Body of pancreas (tissue), 4 donors: ENCODE data around the gene LAMC2. TPM values are rescaled to one million over a fixed set of nuclear protein-coding genes. Genes with fewer than 3 reads are reported as not detected.
A peak's percentile ranks its signal among the peaks of the same experiment; 100 is the strongest.

ENCODE experiments used
- ATAC-seq: fragments of 150-250 bp; one replicate; pipeline ENCODE4 v1.9.1; 2016
- DNase-seq, 4 donors: peaks; one replicate each; pipeline ENCODE4 v3.0.0-alpha.2; 2019
- H3K27ac ChIP-seq, 4 donors: fragments of 200-600 bp; sonication (generic); 1 replicate in 3 of 4; 2 replicates in 1 of 4; pipeline versions ENCODE4 v1.5.1 to v1.6.1; 2016 to 2019; ENCODE audit warnings: mild to moderate bottlenecking in 1 of 4, mixed read lengths in 1 of 4, moderate library complexity in 1 of 4
- H3K27me3 ChIP-seq, 2 donors: fragments of 200-600 bp; sonication (generic); one replicate each; pipeline ENCODE4 v1.6.0; 2016; ENCODE audit warnings: mild to moderate bottlenecking in 1 of 2
- H3K36me3 ChIP-seq, 2 donors: fragments of 200-600 bp; sonication (generic); replicated peaks in 1 of 2; 2 replicates each; pipeline ENCODE4 v1.5.1; 2016; ENCODE audit warnings: low read depth in 2 of 2; ENCODE audit not compliant: insufficient read depth in 1 of 2
- H3K4me1 ChIP-seq: fragments of 200-600 bp; sonication (generic); one replicate; pipeline ENCODE4 v1.6.0; 2016
- H3K4me3 ChIP-seq, 2 donors: fragments of 200-600 bp; sonication (generic); 1 replicate in 1 of 2; 2 replicates in 1 of 2; pipeline ENCODE4 v1.5.1; 2016 to 2019
- H3K9me3 ChIP-seq, 3 donors: fragments of 200-600 bp; sonication (generic); 1 replicate in 2 of 3; 2 replicates in 1 of 3; pipeline ENCODE4 v1.5.1; 2016
- POLR2A ChIP-seq, 3 donors: fragments of 450-650 bp; IDR thresholded peaks; one replicate each; pipeline ENCODE4 v1.6.1; 2016; ENCODE audit warnings: antibody characterized with exemption in 3 of 3, mild to moderate bottlenecking in 2 of 3
- WGBS, 2 donors: methylation state at CpG; one replicate each; pipeline ENCODE4 v1.1.5; 2017; 5-methylcytosine and 5-hydroxymethylcytosine counted together
- intact Hi-C: fragments of 100-400 bp; cut with DNase I; formaldehyde crosslinking; loops from one replicate; pipeline ENCODE4 v1.15.1; 2023
- total RNA-seq, 2 donors: library from RNA; depleted of rRNA; stranded (reverse); fragments of >200 nt; gene quantifications; one replicate each; pipeline ENCODE4 v1.1.0, GENCODE V29; 2016
- TF ChIP-seq, protein P1 (sequence below), 7 experiments: fragments of 450-650 bp in 4 of 7; fragments of 200-600 bp in 3 of 7; sonication (generic) in 3 of 7; IDR thresholded peaks; one replicate each; pipeline ENCODE4 v1.5.1; 2016 to 2019; ENCODE audit warnings: antibody characterized with exemption in 7 of 7

Gene LAMC2
- total RNA-seq, 2 donors from 2014 or later, result 3.6 to 6.7 TPM

DNA sequence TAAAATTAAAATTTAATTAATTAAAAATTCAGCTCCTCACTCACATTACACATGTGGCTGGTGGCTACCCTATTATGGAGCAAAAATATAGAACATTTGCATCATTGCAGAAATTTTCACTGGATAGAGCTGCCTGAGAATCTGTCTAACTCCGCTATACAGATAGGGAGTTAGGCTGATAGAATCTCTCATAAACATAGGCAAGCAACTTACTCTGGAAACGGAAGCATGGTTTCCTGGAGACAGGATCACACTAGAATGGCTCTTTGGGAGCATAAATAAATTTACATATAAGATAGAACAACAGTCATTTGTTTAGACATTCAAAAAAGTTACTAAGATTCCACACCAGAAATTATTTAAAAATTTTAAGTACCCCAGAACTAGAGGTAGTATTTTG is 12.2 kb upstream of the LAMC2 start:
- intact Hi-C loops, result no loop called here

GRCh38 chr1:183175631-183176030 is 10.4 kb upstream of the LAMC2 start:
- intact Hi-C loops, result no loop called here
- Histone ChIP-seq H3K27me3 (no peaks in the 10 kb centered on the region), H3K36me3 (no peaks in the 10 kb centered on the region), H3K4me3 (no peak overlapping the region), H3K4me1 (no peaks in the 10 kb centered on the region), H3K27ac (no peak overlapping the region), H3K9me3 (no peaks in the 10 kb centered on the region)
- no peak for ATAC-seq
- 75 to 81% methylated on average over 1 of the region's 1 CpG for WGBS, 2 donors
- TF ChIP-seq, protein P1, sequence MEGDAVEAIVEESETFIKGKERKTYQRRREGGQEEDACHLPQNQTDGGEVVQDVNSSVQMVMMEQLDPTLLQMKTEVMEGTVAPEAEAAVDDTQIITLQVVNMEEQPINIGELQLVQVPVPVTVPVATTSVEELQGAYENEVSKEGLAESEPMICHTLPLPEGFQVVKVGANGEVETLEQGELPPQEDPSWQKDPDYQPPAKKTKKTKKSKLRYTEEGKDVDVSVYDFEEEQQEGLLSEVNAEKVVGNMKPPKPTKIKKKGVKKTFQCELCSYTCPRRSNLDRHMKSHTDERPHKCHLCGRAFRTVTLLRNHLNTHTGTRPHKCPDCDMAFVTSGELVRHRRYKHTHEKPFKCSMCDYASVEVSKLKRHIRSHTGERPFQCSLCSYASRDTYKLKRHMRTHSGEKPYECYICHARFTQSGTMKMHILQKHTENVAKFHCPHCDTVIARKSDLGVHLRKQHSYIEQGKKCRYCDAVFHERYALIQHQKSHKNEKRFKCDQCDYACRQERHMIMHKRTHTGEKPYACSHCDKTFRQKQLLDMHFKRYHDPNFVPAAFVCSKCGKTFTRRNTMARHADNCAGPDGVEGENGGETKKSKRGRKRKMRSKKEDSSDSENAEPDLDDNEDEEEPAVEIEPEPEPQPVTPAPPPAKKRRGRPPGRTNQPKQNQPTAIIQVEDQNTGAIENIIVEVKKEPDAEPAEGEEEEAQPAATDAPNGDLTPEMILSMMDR (IDR thresholded peaks at IDR 0.05), result no peak
- no peak for TF ChIP-seq POLR2A (IDR thresholded peaks at IDR 0.05)
- DNase-seq, result no peak

More for the DNA sequence above, 12.2 kb upstream of the LAMC2 start:
- H3K9me3 ChIP-seq, result no peaks in the 10 kb centered on the region
- no peak overlapping the region for H3K27ac ChIP-seq
- H3K4me1 ChIP-seq, result no peaks in the 10 kb centered on the region
- ATAC-seq, result no peak
- H3K36me3 ChIP-seq, result no peaks in the 10 kb centered on the region
- 81 to 92% methylated on average over 2 of the region's 2 CpGs for WGBS, 2 donors
- H3K4me3 ChIP-seq, result no peak overlapping the region
- H3K27me3 ChIP-seq, result no peaks in the 10 kb centered on the region
- no peak for DNase-seq
- no peak for TF ChIP-seq POLR2A (IDR thresholded peaks at IDR 0.05)
- TF ChIP-seq, protein P1 (IDR thresholded peaks at IDR 0.05), result no peak

DNA sequence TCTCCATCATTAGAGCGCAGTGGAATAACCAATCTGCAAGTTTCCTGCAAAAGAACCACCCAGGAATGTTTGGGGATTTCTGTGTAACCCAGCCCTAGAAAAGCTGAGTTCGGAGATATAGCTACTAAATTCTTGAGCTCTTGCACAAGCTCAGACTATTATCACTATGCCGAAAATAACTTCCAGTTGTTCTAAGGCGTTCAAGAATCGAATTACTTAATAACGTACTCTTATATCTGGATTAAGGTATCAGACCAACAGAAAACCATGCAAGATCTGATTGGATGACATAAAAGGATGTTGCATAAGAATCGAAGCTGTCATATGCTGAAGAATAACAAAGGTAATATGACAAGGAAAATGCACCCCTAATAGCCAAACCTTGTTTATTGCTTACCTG is 7.5 kb upstream of the LAMC2 start:
- TF ChIP-seq POLR2A (IDR thresholded peaks at IDR 0.05), result no peak
- TF ChIP-seq, protein P1 (IDR thresholded peaks at IDR 0.05), result no peak
- Histone ChIP-seq H3K27me3 (no peaks in the 10 kb centered on the region), H3K36me3 (no peaks in the 10 kb centered on the region), H3K9me3 (no peaks in the 10 kb centered on the region), H3K27ac (no peak overlapping the region), H3K4me3 (no peak overlapping the region), H3K4me1 (no peaks in the 10 kb centered on the region)
- intact Hi-C loops, result no loop called here
- ATAC-seq (no peak), DNase-seq (no peak)
- 72 to 86% methylated on average over 7 of the region's 7 CpGs for WGBS, 2 donors

DNA sequence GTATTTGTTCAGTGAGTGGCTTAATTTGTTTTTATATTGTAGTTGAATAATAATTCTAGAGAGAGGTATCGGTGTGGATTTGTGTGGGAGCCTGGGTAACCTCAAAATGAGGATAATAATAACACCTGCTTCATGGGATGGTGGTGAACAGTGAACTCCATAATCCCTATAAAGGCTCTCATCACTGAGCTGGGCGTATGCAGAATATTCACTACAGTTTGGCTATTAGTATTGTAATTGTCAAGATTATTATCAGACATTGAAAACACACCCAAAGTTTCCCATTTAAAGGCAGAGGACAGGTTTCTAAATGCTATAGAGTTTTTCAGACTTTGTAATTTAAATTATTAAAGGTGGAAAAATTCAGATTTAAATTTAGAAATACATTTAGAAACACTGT is 7.0 kb upstream of the LAMC2 start:
- intact Hi-C loops, result no loop called here
- 71 to 83% methylated on average over 2 of the region's 2 CpGs for WGBS, 2 donors
- ATAC-seq, result no peak
- H3K27me3 ChIP-seq, result no peaks in the 10 kb centered on the region
- H3K36me3 ChIP-seq, result no peaks in the 10 kb centered on the region
- no peak for DNase-seq
- no peak overlapping the region for H3K4me3 ChIP-seq
- no peak overlapping the region for H3K27ac ChIP-seq
- H3K9me3 ChIP-seq, result no peaks in the 10 kb centered on the region
- no peak for TF ChIP-seq POLR2A (IDR thresholded peaks at IDR 0.05)
- TF ChIP-seq, protein P1 (IDR thresholded peaks at IDR 0.05), result no peak
- H3K4me1 ChIP-seq, result no peaks in the 10 kb centered on the region

DNA sequence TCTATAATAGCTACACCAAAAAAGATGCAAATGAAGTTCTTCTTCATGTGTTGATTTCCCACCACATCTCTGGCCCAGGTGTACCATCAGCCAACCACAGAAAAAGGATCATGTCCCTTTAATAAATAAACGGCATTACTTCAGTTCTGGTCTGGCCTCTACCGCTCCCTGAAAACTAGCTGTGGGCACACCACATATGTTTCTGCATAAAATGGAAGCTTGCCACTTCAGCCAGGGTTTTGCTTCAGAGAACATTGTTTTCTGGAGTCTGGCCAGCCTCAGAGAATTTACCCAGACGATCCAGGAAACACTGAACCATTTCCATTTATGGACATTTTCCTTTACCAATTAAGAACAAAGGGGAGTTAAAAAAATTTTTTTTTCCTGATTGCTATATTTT is 5.8 kb upstream of the LAMC2 start:
- peak; percentile 71 for ATAC-seq
- peak overlapping the region in 3 of 4 donors; percentile 55 to 81 (median 65) for H3K27ac ChIP-seq

More for the DNA sequence above, 5.8 kb upstream of the LAMC2 start:
- Histone ChIP-seq H3K4me1 (no peaks in the 10 kb centered on the region), H3K9me3 (no peaks in the 10 kb centered on the region), H3K27me3 (no peaks in the 10 kb centered on the region), H3K4me3 (no peak overlapping the region), H3K36me3 (no peaks in the 10 kb centered on the region)
- peak; percentile 31 to 71 (median 64) for DNase-seq
- TF ChIP-seq, protein P1 (IDR thresholded peaks at IDR 0.05), result no peak
- no peak for TF ChIP-seq POLR2A (IDR thresholded peaks at IDR 0.05)
- 3 to 4% methylated on average over 3 of the region's 3 CpGs for WGBS, 2 donors
- intact Hi-C loops, result no loop called here
